ENCODE results near the gene NOTCH3.

DNA sequence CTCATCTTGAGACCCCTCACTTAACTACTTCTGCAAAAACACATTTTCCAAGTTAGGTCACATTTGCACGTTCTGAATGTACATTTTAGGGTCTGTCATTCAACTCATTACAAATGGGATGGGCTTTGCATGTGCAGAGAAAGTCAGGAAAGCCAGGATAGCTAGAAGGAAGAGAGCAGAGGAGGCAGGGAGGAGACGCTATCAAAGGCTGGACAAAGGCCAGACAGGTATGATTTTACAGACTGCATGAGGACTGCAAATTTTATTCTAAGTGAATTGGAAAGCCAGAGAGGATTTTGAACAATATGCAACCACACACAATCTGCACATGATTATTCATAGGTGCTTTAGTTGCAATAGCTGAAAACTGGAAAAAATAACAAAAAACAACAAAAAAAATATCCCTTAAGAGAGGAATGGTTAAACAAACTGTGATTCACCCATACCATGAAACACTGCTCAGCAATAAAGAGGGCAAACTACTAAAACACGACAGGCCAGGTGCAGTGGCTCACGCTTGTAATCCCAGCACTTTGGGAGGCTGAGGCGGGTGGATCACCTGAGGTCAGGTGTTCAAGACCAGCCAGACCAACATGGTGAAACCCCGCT lies 72.5 kb downstream of the NOTCH3 start:
- TF ChIP-seq CTCF (IDR thresholded peaks at IDR 0.05) = no peak
- no peak for TF ChIP-seq POLR2AphosphoS5 (IDR thresholded peaks at IDR 0.05)
- TF ChIP-seq POLR2A (IDR thresholded peaks at IDR 0.05) = no peak
- no peak for TF ChIP-seq EP300 (IDR thresholded peaks at IDR 0.05)
